Fibroblast of the aortic adventitia (primary cell): ENCODE measurements around the gene SNCAIP. TPM values are rescaled to one million over a fixed set of nuclear protein-coding genes. Genes with fewer than 3 reads are reported as not detected.

ENCODE experiments used
- DNase-seq: peaks from one replicate; pipeline ENCODE4 v3.0.0-alpha.2; 2010; ENCODE audit warnings: low read depth
- H3K4me3 ChIP-seq: 2 replicates; pipeline ENCODE4 v1.5.1; 2011; ENCODE audit warnings: low read depth, mild to moderate bottlenecking, control low read depth, low read length, moderate library complexity
- total RNA-seq: library from RNA; depleted of rRNA; stranded (reverse); fragments of >200 nt; gene quantifications from 2 replicates; pipeline ENCODE4 v1.2.3, GENCODE V29; 2012; ENCODE audit warnings: low replicate concordance
- TF ChIP-seq, protein P1 (sequence below): IDR thresholded peaks from 2 replicates; pipeline ENCODE4 v1.5.1; 2011; ENCODE audit warnings: mild to moderate bottlenecking, low read length, control low read depth, inconsistent platforms; ENCODE audit not compliant: insufficient read depth

Gene SNCAIP
- total RNA-seq, 1 donor, result 0.18 TPM

DNA sequence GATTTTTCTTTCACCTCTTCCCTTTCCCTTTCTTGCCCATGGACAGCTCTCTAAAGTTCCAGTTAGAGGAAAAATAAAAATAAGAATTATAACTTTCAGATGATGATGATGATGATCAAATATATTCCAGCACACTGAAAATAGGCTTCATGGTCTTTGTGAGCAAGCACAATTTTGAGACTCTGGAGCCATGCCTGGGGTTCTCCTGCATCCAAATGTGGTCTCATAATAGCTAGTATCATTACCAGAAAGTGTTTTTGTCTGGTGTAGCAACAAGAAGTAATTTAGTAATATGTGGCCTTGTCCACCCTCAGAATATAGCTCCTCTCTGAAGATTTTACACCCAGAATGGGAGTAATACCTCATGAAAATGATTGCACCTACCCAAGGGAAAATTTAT lies 150.4 kb downstream of the SNCAIP start:
- DNase-seq, result no peak
- no peak overlapping the region for H3K4me3 ChIP-seq
- TF ChIP-seq, protein P1, sequence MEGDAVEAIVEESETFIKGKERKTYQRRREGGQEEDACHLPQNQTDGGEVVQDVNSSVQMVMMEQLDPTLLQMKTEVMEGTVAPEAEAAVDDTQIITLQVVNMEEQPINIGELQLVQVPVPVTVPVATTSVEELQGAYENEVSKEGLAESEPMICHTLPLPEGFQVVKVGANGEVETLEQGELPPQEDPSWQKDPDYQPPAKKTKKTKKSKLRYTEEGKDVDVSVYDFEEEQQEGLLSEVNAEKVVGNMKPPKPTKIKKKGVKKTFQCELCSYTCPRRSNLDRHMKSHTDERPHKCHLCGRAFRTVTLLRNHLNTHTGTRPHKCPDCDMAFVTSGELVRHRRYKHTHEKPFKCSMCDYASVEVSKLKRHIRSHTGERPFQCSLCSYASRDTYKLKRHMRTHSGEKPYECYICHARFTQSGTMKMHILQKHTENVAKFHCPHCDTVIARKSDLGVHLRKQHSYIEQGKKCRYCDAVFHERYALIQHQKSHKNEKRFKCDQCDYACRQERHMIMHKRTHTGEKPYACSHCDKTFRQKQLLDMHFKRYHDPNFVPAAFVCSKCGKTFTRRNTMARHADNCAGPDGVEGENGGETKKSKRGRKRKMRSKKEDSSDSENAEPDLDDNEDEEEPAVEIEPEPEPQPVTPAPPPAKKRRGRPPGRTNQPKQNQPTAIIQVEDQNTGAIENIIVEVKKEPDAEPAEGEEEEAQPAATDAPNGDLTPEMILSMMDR, result no peak

DNA sequence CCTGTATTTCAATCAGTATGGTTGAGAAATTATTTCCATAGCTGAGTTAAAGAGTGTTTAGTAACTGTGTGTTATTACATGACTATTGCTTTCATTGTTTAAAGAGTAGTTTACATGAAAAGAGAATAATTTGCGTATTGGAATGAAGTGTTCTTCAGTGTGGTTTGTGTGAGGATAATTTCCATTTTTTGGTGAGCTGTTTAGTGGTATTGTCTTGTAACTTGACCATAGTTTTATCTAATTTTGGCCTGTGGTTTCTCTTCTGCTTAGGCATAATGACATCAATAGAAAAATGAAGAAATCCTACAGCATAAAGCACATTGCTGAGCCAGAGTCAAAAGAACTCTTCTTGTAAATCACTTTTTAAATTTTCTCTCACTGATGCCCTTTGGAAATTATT lies 151.2 kb downstream of the SNCAIP start:
- TF ChIP-seq, protein P1, result no peak
- peak; percentile 52 for DNase-seq
- no peak overlapping the region for H3K4me3 ChIP-seq

DNA sequence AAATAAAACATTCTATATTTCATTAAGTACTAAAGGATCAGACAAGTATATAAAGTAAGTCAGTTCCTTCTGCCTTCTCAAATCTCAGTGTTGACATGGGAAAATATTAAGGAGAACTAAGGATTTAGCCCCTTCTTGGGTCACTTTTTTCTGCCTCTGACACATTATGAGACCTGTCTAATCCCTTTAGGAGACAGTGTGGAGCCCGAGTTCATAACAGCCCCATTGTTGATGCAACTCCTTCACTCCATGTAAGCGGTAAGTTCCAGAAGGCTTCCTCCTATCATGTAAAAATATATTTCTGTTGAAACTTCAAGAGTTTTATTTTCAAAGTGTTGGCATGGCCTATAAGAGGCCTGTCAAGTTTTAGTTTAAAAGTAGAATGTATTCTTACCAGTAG lies 152.2 kb downstream of the SNCAIP start:
- TF ChIP-seq, protein P1, result no peak
- no peak for DNase-seq
- H3K4me3 ChIP-seq, result no peak overlapping the region

DNA sequence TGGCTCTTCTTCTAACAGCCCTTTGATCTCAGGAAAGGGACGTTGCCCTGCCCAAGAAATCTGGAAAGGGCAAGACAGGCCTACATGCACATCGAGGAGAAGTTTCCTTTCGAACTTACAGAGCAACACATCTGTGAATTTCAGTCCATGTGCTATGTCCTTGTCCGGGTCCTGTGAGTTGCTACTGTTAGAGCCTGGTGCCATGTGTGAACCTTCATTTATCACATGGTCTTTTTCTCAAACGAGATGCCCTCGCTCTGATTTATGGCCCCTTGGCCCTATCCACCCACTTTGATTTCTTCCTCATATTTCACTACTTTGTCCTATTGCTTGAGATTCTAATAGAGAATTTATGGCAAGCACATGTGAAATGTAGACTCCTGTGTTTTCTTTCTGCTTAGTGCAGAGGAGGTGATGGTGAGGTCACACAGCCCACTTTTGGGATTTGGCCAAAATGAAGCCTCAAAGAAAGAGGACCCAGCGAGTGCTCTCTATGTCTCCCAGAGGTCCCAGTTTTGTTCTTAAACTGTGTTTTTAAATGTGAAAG lies 153.1 kb downstream of the SNCAIP start:
- TF ChIP-seq, protein P1, result no peak
- no peak for DNase-seq
- no peak overlapping the region for H3K4me3 ChIP-seq

DNA sequence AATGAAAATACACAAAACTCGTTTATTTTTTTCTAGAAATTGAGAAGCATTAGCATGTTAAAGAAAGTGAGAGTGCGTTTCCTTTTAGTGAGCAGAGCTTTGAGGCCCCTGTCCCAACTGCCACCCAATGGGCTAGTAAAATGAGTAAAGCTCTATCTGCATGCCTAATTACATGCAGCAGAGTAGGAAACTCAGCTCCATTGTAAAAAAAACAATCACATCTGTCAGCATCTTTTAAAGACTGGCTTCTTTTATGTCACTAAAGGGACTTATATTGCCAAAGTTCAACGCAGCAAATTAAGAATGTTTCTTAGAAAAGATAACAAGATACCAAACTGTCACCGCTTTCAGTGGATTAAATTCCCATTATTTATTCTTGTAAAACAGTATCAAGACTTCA lies 154.0 kb downstream of the SNCAIP start:
- DNase-seq, result no peak
- H3K4me3 ChIP-seq, result no peak overlapping the region
- TF ChIP-seq, protein P1, result no peak

DNA sequence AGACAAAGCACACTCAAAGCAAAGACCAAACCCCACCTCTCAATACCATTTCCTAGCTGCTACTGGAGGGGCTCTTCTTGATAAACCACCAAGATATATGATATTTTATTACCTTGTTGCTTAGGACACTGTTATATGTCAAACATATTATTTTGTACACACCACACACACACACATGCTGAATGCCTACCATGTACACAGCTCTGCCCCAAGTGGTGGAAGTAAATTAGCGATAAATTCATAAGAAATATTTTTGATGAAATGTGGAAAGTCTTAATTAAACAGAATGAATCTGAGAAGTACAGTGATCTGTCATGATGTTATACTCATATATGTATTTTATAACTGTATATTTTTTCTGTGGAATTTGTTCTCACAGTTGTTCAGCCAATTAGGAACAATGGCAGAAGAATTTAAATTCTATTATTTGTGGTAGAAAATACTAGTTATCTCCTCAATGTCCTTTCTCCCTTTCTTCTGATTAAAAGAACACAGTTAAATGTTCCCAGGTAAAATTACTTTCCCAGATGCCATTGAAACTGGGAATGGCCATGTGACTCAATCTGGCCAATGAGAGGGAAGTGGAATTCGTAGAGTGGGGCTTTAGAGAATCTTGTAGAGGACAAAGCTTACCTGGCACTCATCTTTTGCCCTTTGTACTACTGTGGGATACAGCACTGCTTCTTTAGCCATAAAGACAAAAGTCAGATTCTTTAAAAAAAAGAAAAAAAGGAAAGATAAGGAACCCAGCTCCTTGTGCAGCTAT lies 156.5 kb downstream of the SNCAIP start:
- H3K4me3 ChIP-seq, result no peak overlapping the region
- TF ChIP-seq, protein P1, result no peak
- DNase-seq, result no peak
